LNCaP clone FGC (cell line): ENCODE results near the gene OLFML2A.

Experiments
- DNase-seq: peaks from one replicate; pipeline ENCODE4 v3.0.0-alpha.2; 2011; ENCODE audit warnings: low read depth
- H3K4me3 ChIP-seq: 2 replicates; pipeline ENCODE4 v1.5.1; 2011; ENCODE audit warnings: mild to moderate bottlenecking, low read depth, low read length, control low read depth
- TF ChIP-seq, protein P1 (sequence below): IDR thresholded peaks from 2 replicates; pipeline ENCODE4 v1.5.1; 2012; ENCODE audit warnings: mild to moderate bottlenecking; ENCODE audit not compliant: control insufficient read depth, insufficient read depth; ENCODE audit errors: extremely low read depth

Gene OLFML2A

GRCh38 chr9:124766815-124767554, 9.9 kb upstream of the OLFML2A start:
- no peak overlapping the region for H3K4me3 ChIP-seq
- no peak for DNase-seq
- TF ChIP-seq, protein P1, sequence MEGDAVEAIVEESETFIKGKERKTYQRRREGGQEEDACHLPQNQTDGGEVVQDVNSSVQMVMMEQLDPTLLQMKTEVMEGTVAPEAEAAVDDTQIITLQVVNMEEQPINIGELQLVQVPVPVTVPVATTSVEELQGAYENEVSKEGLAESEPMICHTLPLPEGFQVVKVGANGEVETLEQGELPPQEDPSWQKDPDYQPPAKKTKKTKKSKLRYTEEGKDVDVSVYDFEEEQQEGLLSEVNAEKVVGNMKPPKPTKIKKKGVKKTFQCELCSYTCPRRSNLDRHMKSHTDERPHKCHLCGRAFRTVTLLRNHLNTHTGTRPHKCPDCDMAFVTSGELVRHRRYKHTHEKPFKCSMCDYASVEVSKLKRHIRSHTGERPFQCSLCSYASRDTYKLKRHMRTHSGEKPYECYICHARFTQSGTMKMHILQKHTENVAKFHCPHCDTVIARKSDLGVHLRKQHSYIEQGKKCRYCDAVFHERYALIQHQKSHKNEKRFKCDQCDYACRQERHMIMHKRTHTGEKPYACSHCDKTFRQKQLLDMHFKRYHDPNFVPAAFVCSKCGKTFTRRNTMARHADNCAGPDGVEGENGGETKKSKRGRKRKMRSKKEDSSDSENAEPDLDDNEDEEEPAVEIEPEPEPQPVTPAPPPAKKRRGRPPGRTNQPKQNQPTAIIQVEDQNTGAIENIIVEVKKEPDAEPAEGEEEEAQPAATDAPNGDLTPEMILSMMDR, result peak; percentile 9; the same call in 1 of the 2 replicates

GRCh38 chr9:124767821-124768220, 9.1 kb upstream of the OLFML2A start:
- TF ChIP-seq, protein P1, result no peak
- no peak overlapping the region for H3K4me3 ChIP-seq
- no peak for DNase-seq

GRCh38 chr9:124768334-124768733, 8.6 kb upstream of the OLFML2A start:
- no peak for DNase-seq
- H3K4me3 ChIP-seq, result no peak overlapping the region
- TF ChIP-seq, protein P1, result no peak

DNA sequence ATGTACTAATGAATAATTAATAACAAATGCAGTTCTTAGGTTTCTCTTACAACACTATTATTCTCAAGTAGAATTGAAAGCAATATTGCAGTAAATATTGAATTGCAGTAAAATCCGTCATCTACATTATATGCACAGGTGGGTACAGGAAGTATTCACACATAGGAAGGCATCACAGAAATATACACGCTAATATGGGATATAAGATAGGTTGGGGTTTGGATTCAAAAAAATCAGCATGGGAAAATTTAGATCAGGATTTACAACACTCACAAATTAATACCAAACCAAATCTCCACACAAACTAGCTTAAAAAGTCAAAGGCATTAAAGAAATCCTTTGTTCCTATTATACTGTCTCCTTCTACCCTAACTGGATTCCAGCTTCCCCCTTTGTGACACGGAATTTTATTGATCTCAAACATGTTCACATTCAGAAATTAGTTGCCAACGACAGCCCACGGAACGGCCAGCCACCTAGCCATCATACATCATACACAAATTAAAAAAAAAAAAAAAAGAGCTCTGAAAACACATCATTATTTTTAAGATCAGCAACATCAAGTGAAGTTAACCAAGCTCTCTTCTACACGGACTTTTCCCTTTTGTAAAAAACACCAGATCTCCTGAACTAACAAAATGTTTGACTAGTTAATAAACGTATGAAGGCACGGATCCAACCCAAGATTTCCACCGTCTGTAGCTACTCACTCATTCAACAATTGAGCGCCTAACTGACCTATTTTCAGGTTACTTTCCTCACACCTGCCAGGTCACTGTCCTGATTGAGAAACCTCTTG, 8.0 kb upstream of the OLFML2A start:
- DNase-seq, result no peak
- TF ChIP-seq, protein P1, result no peak
- H3K4me3 ChIP-seq, result peak overlapping the region; percentile 79

- TF ChIP-seq, protein P1, result no peak
- H3K4me3 ChIP-seq, result peak overlapping the region; percentile 79
- DNase-seq, result peak; percentile 52
Observed at GRCh38 chr9:124769549-124770358, 7.2 kb upstream of the OLFML2A start.

DNA sequence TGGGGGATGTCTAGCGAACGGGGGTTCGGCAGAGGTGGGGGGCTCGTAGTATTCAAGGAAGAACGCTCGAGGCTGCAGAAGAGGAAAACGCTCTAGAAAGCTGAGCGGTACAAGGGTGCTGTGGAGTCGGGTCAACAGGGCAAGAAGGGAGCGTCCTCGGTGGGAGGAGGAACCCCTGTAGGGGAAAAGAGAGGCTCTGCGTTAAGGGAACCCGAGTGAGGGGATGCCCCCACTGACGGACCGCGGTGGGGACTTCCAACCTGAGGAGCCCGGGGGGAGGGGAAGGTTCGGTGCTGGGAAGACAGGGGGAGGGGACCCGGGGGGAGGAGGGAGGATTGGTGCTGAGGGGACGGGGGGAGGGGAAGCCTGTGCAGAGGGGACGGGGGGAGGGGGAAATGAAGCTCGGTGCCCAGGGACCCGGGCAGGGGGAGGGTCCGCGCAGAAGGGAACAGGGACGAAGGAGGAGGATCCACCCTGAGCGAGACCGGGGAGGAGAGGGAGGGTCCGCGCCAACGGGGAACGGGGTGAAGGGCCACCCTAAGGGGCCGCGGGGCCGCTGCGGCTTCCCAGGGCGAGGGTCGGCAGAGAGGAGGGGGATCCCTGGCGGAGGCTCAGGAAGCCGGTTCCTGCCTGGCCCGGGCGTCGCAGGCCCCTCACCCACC, 6.4 kb upstream of the OLFML2A start:
- no peak for DNase-seq
- TF ChIP-seq, protein P1, result no peak
- peak overlapping the region; percentile 79 for H3K4me3 ChIP-seq
